H1 (cell line): Measurements from ENCODE around the gene CXXC4. TPM values are rescaled to one million over a fixed set of nuclear protein-coding genes. Genes with fewer than 3 reads are reported as not detected.

Experiments used
- CTCF ChIA-PET: fragments of 300-600 bp; sonication (Branson Sonifier 250); formaldehyde crosslinking; loops from one replicate; lab custom pipeline; 2021; ENCODE audit not compliant: partially characterized antibody; lab: Charles Lee
- POLR2A ChIA-PET: fragments of 300-600 bp; sonication (Branson Sonifier 250); formaldehyde crosslinking; loops from one replicate; lab custom pipeline; 2021; ENCODE audit warnings: inconsistent platforms; ENCODE audit not compliant: partially characterized antibody; lab: Charles Lee
- DNase-seq, 2 experiments: peaks; one replicate each; pipeline versions ENCODE4 v3.0.0 to v3.0.0-alpha.2; 2010 to 2022; ENCODE audit warnings: low spot score in 2 of 2, low read depth in 1 of 2, mixed read lengths in 1 of 2
- FAIRE-seq: peaks from 2 replicates; lab custom pipeline; 2011; peaks lifted over from hg19 to GRCh38; lab: Jason Lieb, UNC
- H2AFZ ChIP-seq: 2 replicates; pipeline ENCODE4 v1.8.1; 2012; ENCODE audit warnings: low read length, inconsistent platforms
- H2AK5ac ChIP-seq: 2 replicates; pipeline ENCODE4 v1.6.1; 2013; ENCODE audit warnings: low read depth, low read length
- H2BK120ac ChIP-seq: replicated peaks from 2 replicates; pipeline ENCODE3; 2013; ENCODE audit warnings: low read depth, low read length, inconsistent platforms
- H2BK12ac ChIP-seq: 2 replicates; pipeline ENCODE4 v1.6.1; 2013; ENCODE audit warnings: low read depth, low read length
- H2BK15ac ChIP-seq: 2 replicates; pipeline ENCODE4 v1.6.1; 2013; ENCODE audit warnings: low read length
- H2BK20ac ChIP-seq: 2 replicates; pipeline ENCODE4 v1.6.1; 2013; ENCODE audit warnings: low read length
- H2BK5ac ChIP-seq: 2 replicates; pipeline ENCODE4 v1.6.1; 2013; ENCODE audit warnings: low read depth, low read length
- H3K14ac ChIP-seq: 2 replicates; pipeline ENCODE4 v1.6.1; 2013; ENCODE audit warnings: inconsistent platforms; ENCODE audit not compliant: insufficient read length
- H3K18ac ChIP-seq: 2 replicates; pipeline ENCODE4 v1.6.1; 2013; ENCODE audit warnings: low read length; ENCODE audit errors: extremely low read depth
- H3K23ac ChIP-seq: 2 replicates; pipeline ENCODE4 v1.6.1; 2013; ENCODE audit warnings: inconsistent platforms; ENCODE audit not compliant: insufficient read length
- H3K23me2 ChIP-seq: 2 replicates; pipeline ENCODE4 v1.6.1; 2013; ENCODE audit warnings: low read depth, low read length
- H3K27ac ChIP-seq: 2 replicates; pipeline ENCODE4 v1.6.1; 2011; ENCODE audit warnings: low read depth, low read length, inconsistent platforms
- H3K27me3 ChIP-seq, 4 experiments: replicated peaks in 1 of 4; 1 replicate in 1 of 4; 2 replicates in 3 of 4; pipeline versions ENCODE4 v1.6.1 to v1.8.1; 2011 to 2013; ENCODE audit warnings: low read length in 3 of 4, mild to moderate bottlenecking in 3 of 4, inconsistent platforms in 2 of 4, mixed read lengths in 2 of 4, moderate library complexity in 1 of 4; ENCODE audit not compliant: control insufficient read depth in 3 of 4, insufficient read depth in 3 of 4; ENCODE audit errors: extremely low read depth in 1 of 4
- H3K36me3 ChIP-seq, 4 experiments: 2 replicates each; pipeline versions ENCODE4 v1.6.1 to v1.8.1; 2011 to 2013; ENCODE audit warnings: mild to moderate bottlenecking in 4 of 4, low read length in 3 of 4, moderate library complexity in 2 of 4, control low read depth in 1 of 4, inconsistent platforms in 1 of 4; ENCODE audit not compliant: insufficient read depth in 4 of 4, control insufficient read depth in 2 of 4
- H3K4ac ChIP-seq: replicated peaks from 2 replicates; pipeline ENCODE3; 2013; ENCODE audit warnings: low read length, low read depth, mixed read lengths, inconsistent platforms; ENCODE audit not compliant: insufficient read length
- H3K4me1 ChIP-seq, 4 experiments: replicated peaks in 1 of 4; 1 replicate in 1 of 4; 2 replicates in 3 of 4; pipeline versions ENCODE4 v1.6.1 to v1.8.1; 2011 to 2013; ENCODE audit warnings: low read length in 3 of 4, inconsistent platforms in 2 of 4, mixed read lengths in 1 of 4; ENCODE audit not compliant: insufficient read depth in 4 of 4, control insufficient read depth in 3 of 4
- H3K4me2 ChIP-seq, 2 experiments: 2 replicates each; pipeline versions ENCODE4 v1.6.1 to v1.8.1; 2011 to 2013; ENCODE audit warnings: low read depth in 2 of 2, low read length in 2 of 2, control low read depth in 1 of 2, inconsistent platforms in 1 of 2, mild to moderate bottlenecking in 1 of 2; ENCODE audit not compliant: insufficient read depth in 1 of 2
- H3K4me3 ChIP-seq, 4 experiments: fragments of 200-600, 300-600 bp in 1 of 4; sonication (generic), shearing (Covaris generic), sonication (Bioruptor Twin) in 1 of 4; 2 replicates each; pipeline versions ENCODE4 v1.5.1 to v1.8.1; 2011 to 2016; ENCODE audit warnings: low read length in 4 of 4, low read depth in 3 of 4, control low read depth in 2 of 4, inconsistent platforms in 2 of 4, mild to moderate bottlenecking in 2 of 4, mixed read lengths in 1 of 4, moderate library complexity in 1 of 4; ENCODE audit not compliant: insufficient read depth in 2 of 4; ENCODE audit errors: extremely low read depth in 1 of 4
- H3K56ac ChIP-seq: replicated peaks from 2 replicates; pipeline ENCODE3; 2013; ENCODE audit warnings: low read depth, mild to moderate bottlenecking, mixed read lengths, low read length, inconsistent platforms; ENCODE audit not compliant: insufficient read length
- H3K79me1 ChIP-seq: 2 replicates; pipeline ENCODE4 v1.6.1; 2013; ENCODE audit warnings: low read depth, low read length, control low read depth
- H3K79me2 ChIP-seq, 2 experiments: 2 replicates each; pipeline versions ENCODE4 v1.6.1 to v1.8.1; 2012 to 2013; ENCODE audit warnings: low read length in 2 of 2, mild to moderate bottlenecking in 2 of 2, inconsistent platforms in 1 of 2; ENCODE audit not compliant: insufficient read depth in 2 of 2, control insufficient read depth in 1 of 2
- H3K9ac ChIP-seq, 4 experiments: replicated peaks in 1 of 4; 1 replicate in 1 of 4; 2 replicates in 3 of 4; pipeline versions ENCODE4 v1.6.1 to v1.8.1; 2011 to 2013; ENCODE audit warnings: low read depth in 3 of 4, low read length in 3 of 4, control low read depth in 2 of 4, mild to moderate bottlenecking in 2 of 4, moderate library complexity in 2 of 4, inconsistent platforms in 1 of 4; ENCODE audit errors: extremely low read depth in 1 of 4
- H3K9me3 ChIP-seq, 2 experiments: 2 replicates each; pipeline versions ENCODE4 v1.6.1 to v1.8.1; 2012 to 2013; ENCODE audit warnings: mild to moderate bottlenecking in 2 of 2, moderate library complexity in 2 of 2, control low read depth in 1 of 2, inconsistent platforms in 1 of 2, low read depth in 1 of 2, low read length in 1 of 2, mixed read lengths in 1 of 2; ENCODE audit not compliant: insufficient read depth in 2 of 2
- H4K20me1 ChIP-seq, 2 experiments: replicated peaks in 1 of 2; 2 replicates each; pipeline versions ENCODE3 to v1.8.1; 2011 to 2013; ENCODE audit warnings: inconsistent platforms in 2 of 2, low read length in 2 of 2, mild to moderate bottlenecking in 1 of 2; ENCODE audit not compliant: insufficient read depth in 2 of 2, control insufficient read depth in 1 of 2
- H4K5ac ChIP-seq: 2 replicates; pipeline ENCODE4 v1.6.1; 2013; ENCODE audit warnings: low read length, low read depth, mixed read lengths, inconsistent platforms; ENCODE audit not compliant: insufficient read length
- H4K8ac ChIP-seq: 2 replicates; pipeline ENCODE4 v1.8.0; 2013; ENCODE audit warnings: mild to moderate bottlenecking, moderate library complexity, low read length, inconsistent platforms; ENCODE audit not compliant: insufficient read depth; ENCODE audit errors: extremely low read depth
- H4K91ac ChIP-seq: replicated peaks from 2 replicates; pipeline ENCODE3; 2013; ENCODE audit warnings: low read length, mixed read lengths, inconsistent platforms; ENCODE audit not compliant: insufficient read length
- CBX8 ChIP-seq: fragments of 300-800, 300-1000 bp; sonication (generic); IDR thresholded peaks from 2 replicates; pipeline ENCODE4 v1.7.1; 2016; ENCODE audit warnings: low read depth, low read length, borderline replicate concordance
- CEBPB ChIP-seq: IDR thresholded peaks from 2 replicates; pipeline ENCODE4 v1.6.1; 2012; ENCODE audit warnings: low read depth, low read length
- CHD1 ChIP-seq: IDR thresholded peaks from 2 replicates; pipeline ENCODE4 v1.6.1; 2012; ENCODE audit warnings: low read depth, low read length, improper control_type of control experiment
- EP300 ChIP-seq, 2 experiments: IDR thresholded peaks; 1 replicate in 1 of 2; 2 replicates in 1 of 2; pipeline ENCODE4 v1.6.1; 2011 to 2012; ENCODE audit warnings: low read depth in 2 of 2, low read length in 2 of 2, mild to moderate bottlenecking in 2 of 2, borderline replicate concordance in 1 of 2, inconsistent platforms in 1 of 2, moderate library complexity in 1 of 2
- GTF2F1 ChIP-seq: IDR thresholded peaks from 2 replicates; pipeline ENCODE4 v1.6.1; 2012; ENCODE audit warnings: low read depth, low read length, improper control_type of control experiment, borderline replicate concordance
- HDAC2 ChIP-seq, 2 experiments: fragments of 300-600 bp in 1 of 2; sonication (generic) in 1 of 2; IDR thresholded peaks; 2 replicates each; pipeline ENCODE4 v1.6.1; 2011 to 2012; ENCODE audit warnings: low read depth in 2 of 2, low read length in 2 of 2, mild to moderate bottlenecking in 2 of 2, moderate library complexity in 2 of 2, borderline replicate concordance in 1 of 2, inconsistent platforms in 1 of 2
- MAX ChIP-seq: IDR thresholded peaks from 2 replicates; pipeline ENCODE4 v1.6.1; 2012; ENCODE audit warnings: inconsistent platforms
- RXRA ChIP-seq: IDR thresholded peaks from 2 replicates; pipeline ENCODE4 v1.6.1; 2011; ENCODE audit warnings: low read depth, mild to moderate bottlenecking, low read length, moderate library complexity; ENCODE audit not compliant: insufficient read depth
- SAP30 ChIP-seq: fragments of 300-600 bp; sonication (generic); IDR thresholded peaks from 2 replicates; pipeline ENCODE4 v1.7.1; 2012; ENCODE audit warnings: low read length, moderate library complexity, mild to moderate bottlenecking, inconsistent platforms; ENCODE audit not compliant: insufficient read depth, insufficient replicate concordance
- SP2 ChIP-seq: IDR thresholded peaks from 2 replicates; pipeline ENCODE4 v1.6.1; 2012; ENCODE audit warnings: mild to moderate bottlenecking, low read length, inconsistent platforms
- polyA plus RNA-seq, 7 experiments: library from polyadenylated mRNA; depleted of rRNA in 3 of 7; stranded (reverse) in 5 of 7; unstranded in 2 of 7; fragments of >200 nt in 5 of 7; fragments of 200-250 nt in 2 of 7; gene quantifications; 1 replicate in 5 of 7; 2 replicates in 1 of 7; 4 replicates in 1 of 7; pipeline versions ENCODE4 v1.2.1 to v1.2.3, GENCODE V29; 2011 to 2013; ENCODE audit warnings: missing spikeins in 2 of 7, mixed read lengths in 2 of 7
- total RNA-seq: library from RNA; stranded (reverse); fragmentation: NEBNext Ultra II Directional; extraction: Animal tissue kit (Norgen Biotek cat#: 25700); gene quantifications from 2 replicates; pipeline ENCODE4 v1.2.1, GENCODE V29; 2021

CXXC4 gene
- total and polyA plus RNA-seq, 2 of the 8 experiments (the other 6 are each of a cell fraction or from before 2014, with no cell fraction given), result 1.3 to 1.8 TPM

- no peak for TF ChIP-seq CEBPB
- TF ChIP-seq SP2, result no peak
- TF ChIP-seq, all 59 proteins: peak for 0
Observed at GRCh38 chr4:104465201-104465600, 29.5 kb downstream of the CXXC4 start (continued).

DNA sequence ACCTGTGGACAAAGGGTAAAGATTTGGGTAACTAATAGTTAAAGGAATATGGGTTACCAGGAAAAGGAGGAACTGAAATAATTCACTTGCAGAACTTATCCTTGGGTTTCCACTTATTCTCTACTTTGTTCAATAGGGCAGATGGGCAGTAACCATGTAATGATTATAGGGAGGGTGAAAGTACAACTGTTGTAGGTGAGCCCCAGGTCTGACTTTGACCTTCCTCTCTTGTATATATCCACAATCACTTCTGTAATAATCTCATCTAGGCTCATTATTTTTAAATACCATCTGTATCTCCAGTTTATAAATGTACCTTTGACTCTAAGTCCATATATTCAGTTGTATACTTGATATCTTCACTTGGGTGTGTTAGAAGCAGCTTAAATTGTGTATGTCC, 32.1 kb downstream of the CXXC4 start:
- Histone ChIP-seq H3K9ac (no peak overlapping the region), H3K23me2 (no peaks in the 10 kb centered on the region)
- TF ChIP-seq HDAC2 (IDR thresholded peaks at IDR 0.05; ENCODE audit: borderline replicate concordance in 1 of 2, low read depth in 2 of 2, low read length in 2 of 2), result no peak
- no peak for TF ChIP-seq MAX
- TF ChIP-seq SAP30, result no peak
- TF ChIP-seq CHD1, result no peak
- TF ChIP-seq CEBPB, result no peak
- no peak for TF ChIP-seq GTF2F1
- TF ChIP-seq RXRA, result no peak
- no peak for TF ChIP-seq EP300 (IDR thresholded peaks at IDR 0.05; ENCODE audit: borderline replicate concordance in 1 of 2, low read depth in 2 of 2, low read length in 2 of 2)
- no peak for TF ChIP-seq CBX8

More for the DNA sequence above, 32.1 kb downstream of the CXXC4 start:
- Histone ChIP-seq H3K4me2 (no peak overlapping the region), H3K9me3 (no peaks in the 10 kb centered on the region), H2BK12ac (no peak overlapping the region), H2AK5ac (no peak overlapping the region), H3K27ac (no peak overlapping the region), H3K4me3 (no peak overlapping the region), H3K4me1 (no peaks in the 10 kb centered on the region), H4K20me1 (no peaks in the 10 kb centered on the region), H2BK5ac (no peak overlapping the region), H2BK20ac (no peak overlapping the region), H3K56ac (no peak overlapping the region), H2BK120ac (no peak overlapping the region), H2BK15ac (no peak overlapping the region), H4K91ac (no peak overlapping the region), H3K18ac (no peak overlapping the region), H3K79me2 (no peaks in the 10 kb centered on the region), H4K8ac (no peak overlapping the region), H2AFZ (no peak overlapping the region), H3K36me3 (no peaks in the 10 kb centered on the region), H3K23ac (no peak overlapping the region), H3K79me1 (no peaks in the 10 kb centered on the region), H4K5ac (no peak overlapping the region), H3K4ac (no peak overlapping the region), H3K27me3 (no peaks in the 10 kb centered on the region), H3K14ac (no peak overlapping the region)
- CTCF ChIA-PET, result interaction anchor here (1.3 kb wide), 1 partner anchor 28 kb away, joined by 3 read pairs; no protein-coding TSS in a partner anchor
- POLR2A ChIA-PET, result no interaction called here
- FAIRE-seq, result no peak
- DNase-seq, result no peak
